NT2/D1 (cell line): ENCODE data around the gene LCN9.

ENCODE experiments used
- DNase-seq: peaks from one replicate; pipeline ENCODE4 v3.0.0-alpha.2; 2011; ENCODE audit warnings: low read depth, low spot score
- H3K27me3 ChIP-seq: 2 replicates; pipeline ENCODE4 v1.6.0; 2011; ENCODE audit warnings: mild to moderate bottlenecking; ENCODE audit not compliant: insufficient read length, insufficient read depth
- H3K36me3 ChIP-seq: 2 replicates; pipeline ENCODE4 v1.6.1; 2011; ENCODE audit warnings: mild to moderate bottlenecking, low read length, mixed read lengths; ENCODE audit not compliant: insufficient read depth, insufficient read length
- H3K4me1 ChIP-seq: 2 replicates; pipeline ENCODE4 v1.5.1; 2011; ENCODE audit not compliant: insufficient read depth, insufficient read length
- H3K4me3 ChIP-seq: 2 replicates; pipeline ENCODE4 v1.5.1; 2011; ENCODE audit warnings: low read depth; ENCODE audit not compliant: insufficient read length
- H3K9ac ChIP-seq: 2 replicates; pipeline ENCODE4 v1.6.0; 2011; ENCODE audit warnings: low read depth; ENCODE audit not compliant: insufficient read length
- H3K9me3 ChIP-seq: 2 replicates; pipeline ENCODE4 v1.5.1; 2011; ENCODE audit warnings: mild to moderate bottlenecking, low read length; ENCODE audit not compliant: insufficient read depth
- SUZ12 ChIP-seq: IDR thresholded peaks from 2 replicates; pipeline ENCODE4 v1.6.1; 2011; ENCODE audit not compliant: insufficient read length, insufficient read depth; ENCODE audit errors: extremely low read depth
- YY1 ChIP-seq: IDR thresholded peaks from 2 replicates; pipeline ENCODE4 v1.6.1; 2011; ENCODE audit not compliant: insufficient read length, insufficient read depth
- ZNF274 ChIP-seq: IDR thresholded peaks from 2 replicates; pipeline ENCODE4 v1.6.1; 2011; ENCODE audit warnings: mild to moderate bottlenecking, low read depth, low read length

The LCN9 gene

DNA sequence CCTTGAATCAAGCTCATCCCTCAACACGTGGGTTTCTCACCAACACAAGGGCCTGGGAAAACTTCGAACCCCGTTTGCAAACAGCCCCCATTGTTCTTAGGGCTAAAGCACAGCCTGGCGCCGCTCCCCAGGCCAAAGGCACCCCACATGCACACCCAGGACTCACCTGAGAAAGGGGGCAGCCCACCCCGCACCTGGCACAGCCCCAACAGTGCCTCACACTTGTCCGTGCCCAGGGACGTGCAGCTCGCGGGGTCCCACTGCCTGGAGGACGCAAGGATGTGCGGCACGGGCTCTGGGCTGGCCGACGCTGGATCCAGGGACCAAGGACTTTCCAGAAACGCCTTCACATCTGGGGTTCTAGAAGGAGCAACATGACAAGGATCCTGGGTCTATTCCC is 33.3 kb downstream of the LCN9 start:
- Histone ChIP-seq H3K4me1 (peaks cover 14% of the 10 kb centered on the region), H3K4me3 (no peak overlapping the region), H3K27me3 (peaks cover 6% of the 10 kb centered on the region), H3K9ac (no peak overlapping the region), H3K36me3 (no peaks in the 10 kb centered on the region), H3K9me3 (no peaks in the 10 kb centered on the region)
- no peak for DNase-seq
- no peak for TF ChIP-seq ZNF274

DNA sequence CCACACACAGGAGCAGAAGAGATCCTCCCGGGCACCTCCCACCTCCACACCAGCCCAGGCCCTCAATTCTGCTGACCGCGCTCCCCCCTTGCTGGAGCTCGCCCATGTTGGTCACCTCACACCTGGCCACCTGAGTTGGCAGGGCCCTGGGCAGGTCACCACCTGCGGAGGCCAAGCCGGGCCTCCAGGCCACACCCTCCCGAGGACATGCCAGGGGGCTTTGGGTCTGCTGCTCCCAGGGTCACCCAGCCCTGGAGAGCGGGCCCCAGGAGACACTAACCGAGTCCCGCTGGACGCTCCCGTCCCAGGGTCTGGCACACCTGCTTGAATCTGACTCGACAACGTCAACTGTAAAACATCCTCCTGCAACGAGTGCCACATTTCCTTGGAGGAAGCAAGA is 34.1 kb downstream of the LCN9 start:
- H3K4me1 ChIP-seq = peaks cover 12% of the 10 kb centered on the region
- H3K9me3 ChIP-seq = no peaks in the 10 kb centered on the region
- no peak overlapping the region for H3K9ac ChIP-seq
- peaks cover 10% of the 10 kb centered on the region for H3K27me3 ChIP-seq
- no peaks in the 10 kb centered on the region for H3K36me3 ChIP-seq
- no peak for DNase-seq
- no peak overlapping the region for H3K4me3 ChIP-seq
- TF ChIP-seq ZNF274 = no peak
- no peak for TF ChIP-seq YY1
- no peak for TF ChIP-seq SUZ12

DNA sequence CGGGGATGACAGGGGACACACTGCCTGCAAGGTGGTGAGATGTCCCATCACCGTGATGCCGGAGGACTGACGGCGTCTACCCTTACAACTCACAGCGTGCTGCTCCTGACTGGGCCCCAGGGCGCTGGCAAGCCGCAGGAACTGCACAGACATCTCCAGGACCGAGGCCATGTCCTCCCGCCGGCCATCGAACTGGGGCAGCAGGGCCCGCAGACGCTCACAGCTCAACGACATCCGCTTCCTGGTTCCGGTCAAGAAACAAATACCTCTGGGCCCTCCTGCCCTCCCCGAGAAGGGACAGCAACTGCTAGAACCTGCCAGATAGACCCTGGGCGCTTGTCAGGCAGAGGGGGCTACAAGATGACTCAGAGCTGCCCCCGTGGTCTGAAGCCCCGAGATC is 35.1 kb downstream of the LCN9 start:
- Histone ChIP-seq H3K4me3 (no peak overlapping the region), H3K9me3 (no peaks in the 10 kb centered on the region), H3K4me1 (peaks cover 5% of the 10 kb centered on the region), H3K27me3 (peaks cover 20% of the 10 kb centered on the region), H3K36me3 (no peaks in the 10 kb centered on the region), H3K9ac (no peak overlapping the region)
- DNase-seq = no peak
- TF ChIP-seq YY1 (no peak), SUZ12 (no peak), ZNF274 (no peak)

DNA sequence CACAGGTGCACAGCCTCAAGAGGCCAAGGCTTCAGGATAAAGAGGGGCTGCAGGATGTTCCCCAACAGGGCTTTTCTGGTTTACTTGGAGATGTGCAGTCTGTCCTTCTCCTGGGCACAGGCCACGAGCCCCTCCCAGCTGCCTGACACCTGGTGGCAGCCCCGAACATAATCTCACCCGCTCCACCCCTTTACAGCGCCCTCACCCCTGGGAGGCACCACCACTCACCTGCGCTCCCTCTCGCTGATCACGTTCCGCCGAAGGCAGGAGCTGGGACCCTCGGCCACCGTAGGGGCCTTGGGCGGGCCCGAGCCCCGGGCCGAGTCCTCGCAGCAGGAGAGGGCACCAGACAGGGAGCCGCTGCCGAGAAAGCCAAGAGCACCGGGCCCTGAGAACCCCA is 35.7 kb downstream of the LCN9 start:
- no peak for DNase-seq
- Histone ChIP-seq H3K36me3 (no peaks in the 10 kb centered on the region), H3K4me3 (no peak overlapping the region), H3K4me1 (peaks cover 5% of the 10 kb centered on the region), H3K27me3 (peaks cover 25% of the 10 kb centered on the region), H3K9me3 (no peaks in the 10 kb centered on the region), H3K9ac (no peak overlapping the region)
- no peak for TF ChIP-seq YY1
- no peak for TF ChIP-seq ZNF274
- no peak for TF ChIP-seq SUZ12

DNA sequence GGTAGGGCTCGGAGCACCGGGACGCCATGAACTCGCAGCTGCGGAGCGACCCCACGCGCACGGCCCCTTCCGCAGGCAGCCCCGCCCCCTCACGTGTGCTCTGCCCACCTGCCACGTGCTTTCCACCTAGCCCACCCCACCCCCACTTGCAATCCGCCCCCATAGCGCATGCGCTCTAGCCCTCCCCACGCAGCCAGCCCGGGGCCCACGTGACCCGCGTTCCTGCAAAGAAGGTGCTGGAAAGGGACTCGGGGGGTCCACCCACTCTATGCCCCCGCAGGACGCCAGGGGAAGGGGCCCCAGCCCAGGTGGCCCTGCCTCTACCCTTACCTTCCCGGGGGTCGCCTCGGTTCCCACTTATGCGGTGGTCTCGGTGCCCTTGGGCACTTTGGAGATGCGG is 36.3 kb downstream of the LCN9 start, which contains the start of gene SOHLH1:
Gene SOHLH1 (minus strand): TSS at position 42 of the 400 bp plus-strand sequence. CDS start 14 bp downstream, at position 28.
- TF ChIP-seq YY1 (no peak), ZNF274 (no peak), SUZ12 (no peak)

DNA sequence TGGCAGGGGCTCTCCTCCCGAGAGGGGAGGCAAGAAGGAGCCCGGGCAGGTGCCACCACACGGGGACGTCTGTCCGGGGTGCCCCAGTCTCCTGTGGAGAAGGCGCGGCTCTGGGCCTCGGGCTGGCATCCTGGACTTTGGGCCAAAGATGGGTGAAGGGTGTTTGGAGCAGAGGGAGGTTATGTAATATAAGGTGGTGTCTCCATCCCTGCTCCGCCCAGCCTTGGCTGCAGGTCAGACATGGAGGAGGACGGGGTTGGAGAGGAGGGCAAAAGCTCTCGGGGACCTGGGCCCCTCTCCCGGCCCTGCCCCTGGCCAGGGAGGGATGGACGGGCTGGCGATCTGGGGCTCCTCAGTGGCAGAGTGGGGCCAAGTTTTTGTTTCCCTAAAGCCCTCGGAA is 37.4 kb downstream of the LCN9 start:
- Histone ChIP-seq H3K4me1 (peaks cover 3% of the 10 kb centered on the region), H3K36me3 (no peaks in the 10 kb centered on the region), H3K27me3 (peaks cover 25% of the 10 kb centered on the region), H3K9ac (no peak overlapping the region), H3K4me3 (no peak overlapping the region), H3K9me3 (no peaks in the 10 kb centered on the region)
- TF ChIP-seq YY1 (no peak), ZNF274 (no peak), SUZ12 (no peak)
- no peak for DNase-seq

More for the DNA sequence above, 36.3 kb downstream of the LCN9 start, which contains the start of gene SOHLH1:
- Histone ChIP-seq H3K9me3 (no peaks in the 10 kb centered on the region), H3K4me3 (no peak within 1 kb of the TSS), H3K36me3 (no peaks in the 10 kb centered on the region), H3K27me3 (peaks cover 25% of the 10 kb centered on the region), H3K4me1 (peaks cover 5% of the 10 kb centered on the region), H3K9ac (no peak within 1 kb of the TSS)
- no peak for DNase-seq

DNA sequence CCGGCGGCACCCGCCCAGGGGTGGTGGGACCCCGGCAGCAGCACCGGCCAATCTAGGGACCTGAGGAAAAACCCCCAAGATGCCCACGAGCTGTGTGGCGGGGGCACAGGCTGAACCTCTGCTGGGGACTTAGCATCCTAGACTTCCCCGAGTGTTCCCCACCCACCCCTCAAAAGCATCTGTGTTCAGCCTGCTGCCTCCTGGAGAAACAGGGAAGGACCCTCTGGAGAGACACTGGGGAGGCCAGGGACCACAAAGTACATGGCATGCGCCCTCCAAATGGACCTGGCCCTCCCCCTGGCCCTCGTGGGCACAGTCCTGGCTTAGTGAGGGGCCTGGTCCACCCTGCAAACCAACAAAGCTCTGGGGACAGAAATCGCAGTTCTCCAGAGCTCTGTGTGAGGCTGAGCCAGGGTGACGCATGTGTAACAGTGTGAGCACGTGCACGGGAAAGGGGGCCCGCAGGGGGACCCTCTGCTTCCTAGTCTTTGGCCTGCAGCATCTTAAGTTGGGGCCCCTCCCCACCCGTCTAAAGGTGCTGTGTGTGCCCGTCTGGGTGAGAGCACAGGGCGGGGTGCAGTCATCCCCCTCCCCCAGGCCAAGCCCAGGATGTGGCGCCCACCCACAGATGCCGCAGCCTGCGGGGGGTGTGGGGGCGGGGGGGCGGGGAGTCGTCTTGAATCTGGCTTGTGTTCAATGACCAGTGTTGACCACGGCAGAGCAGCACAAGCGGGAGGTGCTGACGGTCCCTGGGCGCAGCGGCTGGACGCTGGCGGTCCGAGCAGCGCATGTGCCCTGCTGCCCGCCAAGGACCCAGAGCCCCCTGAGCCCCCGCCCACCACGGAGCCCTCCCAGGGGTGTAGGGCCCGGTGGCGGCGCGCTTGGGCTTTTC is 38.2 kb downstream of the LCN9 start:
- Histone ChIP-seq H3K9me3 (no peaks in the 10 kb centered on the region), H3K4me3 (peak overlapping the region; percentile 40), H3K27me3 (peaks cover 25% of the 10 kb centered on the region), H3K36me3 (no peaks in the 10 kb centered on the region), H3K9ac (peak overlapping the region; percentile 64), H3K4me1 (peaks cover 3% of the 10 kb centered on the region)
- no peak for DNase-seq
- TF ChIP-seq YY1 (no peak), ZNF274 (no peak), SUZ12 (no peak)
